ENCODE results near the gene CDRT4. TPM values are rescaled to one million over a fixed set of nuclear protein-coding genes. Genes with fewer than 3 reads are reported as not detected.
A peak's percentile ranks its signal among the peaks of the same experiment; 100 is the strongest.

The CDRT4 gene
- polyA plus RNA-seq, 3 donors from 2014 or later, result 0.69 to 5.1 TPM; not detected in 1

- peak overlapping the region in 3 of 5 donors; percentile 39 to 58 (median 45) for H3K4me3 Mint-ChIP-seq
- peak overlapping the region in 2 of 6 donors; percentile 14 to 66 for H3K27ac Mint-ChIP-seq
- peaks cover 8 to 28% (median 24%) of the 10 kb centered on the region in 3 donors for H3K36me3 Mint-ChIP-seq
These were observed 35.1 kb upstream of the CDRT4 start for GRCh38 chr17:15502369-15503112.

GRCh38 chr17:15501793-15502192 lies 34.4 kb upstream of the CDRT4 start:
- peaks cover 7 to 13% of the 10 kb centered on the region in 2 donors for H3K4me1 Mint-ChIP-seq
- peaks cover 8 to 34% (median 19%) of the 10 kb centered on the region in 3 donors for H3K36me3 Mint-ChIP-seq
- no peak for DNase-seq

More at GRCh38 chr17:15502369-15503112, 35.1 kb upstream of the CDRT4 start:
- peaks cover 7 to 13% of the 10 kb centered on the region in 2 donors for H3K4me1 Mint-ChIP-seq
- H3K9me3 Mint-ChIP-seq, result no peaks in the 10 kb centered on the region
- peak; percentile 16 to 39 (median 31) for DNase-seq
- H3K27me3 Mint-ChIP-seq (ENCODE audit: low read depth in 3 of 3), result peaks cover 0 to 4% (median 3%) of the 10 kb centered on the region in 3 donors

GRCh38 chr17:15501282-15501681 lies 33.9 kb upstream of the CDRT4 start:
- H3K27ac Mint-ChIP-seq, result peak overlapping the region in 1 of 6 donors; percentile 4
- H3K4me3 Mint-ChIP-seq, result no peak overlapping the region
- H3K36me3 Mint-ChIP-seq, result peaks cover 8 to 34% (median 15%) of the 10 kb centered on the region in 3 donors

More at GRCh38 chr17:15501793-15502192, 34.4 kb upstream of the CDRT4 start:
- H3K27ac Mint-ChIP-seq, result no peak overlapping the region
- no peak overlapping the region for H3K4me3 Mint-ChIP-seq
- H3K27me3 Mint-ChIP-seq (ENCODE audit: low read depth in 3 of 3), result peaks cover 0 to 4% (median 3%) of the 10 kb centered on the region in 3 donors
- H3K9me3 Mint-ChIP-seq, result no peaks in the 10 kb centered on the region

GRCh38 chr17:15498107-15498506 lies 30.7 kb upstream of the CDRT4 start:
- Mint-ChIP-seq H3K27ac (no peak overlapping the region), H3K9me3 (peaks cover 0 to 2% (median 0%) of the 10 kb centered on the region in 6 donors), H3K36me3 (peaks cover 8 to 29% (median 24%) of the 10 kb centered on the region in 3 donors), H3K4me1 (peaks cover 5 to 7% of the 10 kb centered on the region in 2 donors), H3K27me3 (ENCODE audit: low read depth in 3 of 3) (peaks cover 0 to 2% (median 1%) of the 10 kb centered on the region in 3 donors), H3K4me3 (no peak overlapping the region)
- no peak for DNase-seq

More at GRCh38 chr17:15501282-15501681, 33.9 kb upstream of the CDRT4 start:
- no peak for DNase-seq
- Mint-ChIP-seq H3K4me1 (peaks cover 7 to 13% of the 10 kb centered on the region in 2 donors), H3K9me3 (no peaks in the 10 kb centered on the region), H3K27me3 (ENCODE audit: low read depth in 3 of 3) (peaks cover 0 to 4% (median 1%) of the 10 kb centered on the region in 3 donors)

- Mint-ChIP-seq H3K36me3 (peaks cover 5 to 29% (median 27%) of the 10 kb centered on the region in 3 donors), H3K27me3 (ENCODE audit: low read depth in 3 of 3) (peaks cover 0 to 2% (median 0%) of the 10 kb centered on the region in 3 donors)
These were observed 29.6 kb upstream of the CDRT4 start for GRCh38 chr17:15496735-15497670.

GRCh38 chr17:15494821-15495220 lies 27.4 kb upstream of the CDRT4 start:
- H3K36me3 Mint-ChIP-seq, result peaks cover 0 to 35% (median 32%) of the 10 kb centered on the region in 3 donors
- peak overlapping the region in 1 of 6 donors; percentile 6 for H3K27ac Mint-ChIP-seq
- H3K4me3 Mint-ChIP-seq, result no peak overlapping the region
- peaks cover 0 to 2% (median 0%) of the 10 kb centered on the region in 6 donors for H3K9me3 Mint-ChIP-seq
- H3K27me3 Mint-ChIP-seq (ENCODE audit: low read depth in 3 of 3), result peaks cover 0 to 4% (median 0%) of the 10 kb centered on the region in 3 donors
- no peak for DNase-seq
- H3K4me1 Mint-ChIP-seq, result peaks cover 0 to 10% of the 10 kb centered on the region in 2 donors

More at GRCh38 chr17:15496735-15497670, 29.6 kb upstream of the CDRT4 start:
- Mint-ChIP-seq H3K4me1 (no peaks in the 10 kb centered on the region), H3K4me3 (no peak overlapping the region), H3K9me3 (peaks cover 0 to 2% (median 0%) of the 10 kb centered on the region in 6 donors), H3K27ac (no peak overlapping the region)
- DNase-seq, result no peak

GRCh38 chr17:15493693-15494035 lies 26.2 kb upstream of the CDRT4 start:
- H3K4me1 Mint-ChIP-seq, result peaks cover 0 to 10% of the 10 kb centered on the region in 2 donors
- no peak overlapping the region for H3K4me3 Mint-ChIP-seq
- H3K9me3 Mint-ChIP-seq, result peaks cover 0 to 2% (median 0%) of the 10 kb centered on the region in 6 donors
- peaks cover under 1 to 38% (median 30%) of the 10 kb centered on the region in 3 donors for H3K36me3 Mint-ChIP-seq
- DNase-seq, result no peak
- H3K27ac Mint-ChIP-seq, result no peak overlapping the region
- peaks cover 0 to 4% (median 0%) of the 10 kb centered on the region in 3 donors for H3K27me3 Mint-ChIP-seq (ENCODE audit: low read depth in 3 of 3)

GRCh38 chr17:15492791-15493692 lies 25.6 kb upstream of the CDRT4 start:
- no peak overlapping the region for H3K4me3 Mint-ChIP-seq
- peaks cover 0 to 2% (median 0%) of the 10 kb centered on the region in 6 donors for H3K9me3 Mint-ChIP-seq
- no peak for DNase-seq
- peaks cover 0 to 10% of the 10 kb centered on the region in 2 donors for H3K4me1 Mint-ChIP-seq
- peaks cover 4 to 38% (median 25%) of the 10 kb centered on the region in 3 donors for H3K36me3 Mint-ChIP-seq
- peaks cover 0 to 2% (median 2%) of the 10 kb centered on the region in 3 donors for H3K27me3 Mint-ChIP-seq (ENCODE audit: low read depth in 3 of 3)
- H3K27ac Mint-ChIP-seq, result no peak overlapping the region

GRCh38 chr17:15492186-15492585 lies 24.8 kb upstream of the CDRT4 start:
- peaks cover 10 to 44% (median 30%) of the 10 kb centered on the region in 3 donors for H3K36me3 Mint-ChIP-seq
- no peak for DNase-seq
- H3K4me3 Mint-ChIP-seq, result no peak overlapping the region
- peak overlapping the region in 1 of 6 donors; percentile 78 for H3K27ac Mint-ChIP-seq
- H3K4me1 Mint-ChIP-seq, result peaks cover 0 to 10% of the 10 kb centered on the region in 2 donors
- peaks cover 0 to 2% (median 0%) of the 10 kb centered on the region in 6 donors for H3K9me3 Mint-ChIP-seq
- peaks cover 0 to 2% (median 2%) of the 10 kb centered on the region in 3 donors for H3K27me3 Mint-ChIP-seq (ENCODE audit: low read depth in 3 of 3)

- no peak overlapping the region for H3K27ac Mint-ChIP-seq
- peaks cover 0 to 10% of the 10 kb centered on the region in 2 donors for H3K4me1 Mint-ChIP-seq
- H3K36me3 Mint-ChIP-seq, result peaks cover 10 to 46% (median 27%) of the 10 kb centered on the region in 3 donors
- H3K4me3 Mint-ChIP-seq, result no peak overlapping the region
- peaks cover 0 to 2% (median 2%) of the 10 kb centered on the region in 3 donors for H3K27me3 Mint-ChIP-seq (ENCODE audit: low read depth in 3 of 3)
- H3K9me3 Mint-ChIP-seq, result peaks cover 0 to 2% (median 0%) of the 10 kb centered on the region in 6 donors
- DNase-seq, result no peak
These were observed 23.3 kb upstream of the CDRT4 start for GRCh38 chr17:15490634-15491261.

GRCh38 chr17:15488557-15488956 lies 21.1 kb upstream of the CDRT4 start:
- H3K9me3 Mint-ChIP-seq, result no peaks in the 10 kb centered on the region
- H3K36me3 Mint-ChIP-seq, result peaks cover 10 to 33% (median 22%) of the 10 kb centered on the region in 3 donors
- H3K4me1 Mint-ChIP-seq, result peaks cover 0 to 10% of the 10 kb centered on the region in 2 donors
- no peak overlapping the region for H3K4me3 Mint-ChIP-seq
- peaks cover 0 to 2% (median 2%) of the 10 kb centered on the region in 3 donors for H3K27me3 Mint-ChIP-seq (ENCODE audit: low read depth in 3 of 3)
- H3K27ac Mint-ChIP-seq, result no peak overlapping the region
- DNase-seq, result no peak

- Mint-ChIP-seq H3K4me3 (no peak overlapping the region), H3K4me1 (no peaks in the 10 kb centered on the region), H3K27ac (no peak overlapping the region), H3K9me3 (no peaks in the 10 kb centered on the region), H3K27me3 (ENCODE audit: low read depth in 3 of 3) (peaks cover 0 to 2% (median 0%) of the 10 kb centered on the region in 3 donors), H3K36me3 (peaks cover 12 to 20% (median 14%) of the 10 kb centered on the region in 3 donors)
- no peak for DNase-seq
These were observed 17.6 kb upstream of the CDRT4 start for GRCh38 chr17:15485045-15485444.

All from immature natural killer cell (primary cell).